Measurements from ENCODE around the gene PPP3CA.
"Not testable (repeated sequence)": the region's sequence is repeated elsewhere in the genome, so short reads cannot be mapped to it uniquely, and the experiment has no call there.

PPP3CA gene

GRCh38 chr4:101035487-101035886 is 311.8 kb downstream of the PPP3CA start:
- no peak for DNase-seq

GRCh38 chr4:101033986-101034385 is 313.3 kb downstream of the PPP3CA start:
- no peak for DNase-seq

GRCh38 chr4:101032541-101032940 is 314.8 kb downstream of the PPP3CA start:
- DNase-seq: no peak

- DNase-seq: no peak
Observed at GRCh38 chr4:101031971-101032370, 315.4 kb downstream of the PPP3CA start.

GRCh38 chr4:101028886-101029285 is 318.4 kb downstream of the PPP3CA start:
- no peak for DNase-seq

GRCh38 chr4:101027721-101028120 is 319.6 kb downstream of the PPP3CA start:
- DNase-seq: no peak

GRCh38 chr4:101025755-101026154 is 321.6 kb downstream of the PPP3CA start:
- no peak for DNase-seq

- DNase-seq: no peak
Observed at GRCh38 chr4:101022151-101023024, 324.9 kb downstream of the PPP3CA start.

- DNase-seq: peak; percentile 15
Observed at GRCh38 chr4:101020956-101021355, 326.4 kb downstream of the PPP3CA start.

GRCh38 chr4:101019941-101020401 is 327.4 kb downstream of the PPP3CA start:
- DNase-seq: peak; percentile 9

- no peak for DNase-seq
Observed at GRCh38 chr4:101019313-101019712, 328.0 kb downstream of the PPP3CA start.

GRCh38 chr4:101018836-101019235 is 328.5 kb downstream of the PPP3CA start:
- DNase-seq: no peak

GRCh38 chr4:101014417-101014816 is 332.9 kb downstream of the PPP3CA start:
- no peak for DNase-seq

GRCh38 chr4:101010987-101011386 is 336.3 kb downstream of the PPP3CA start:
- no peak for DNase-seq

GRCh38 chr4:101009471-101009870 is 337.9 kb downstream of the PPP3CA start:
- DNase-seq: no peak

- no peak for DNase-seq
Observed at GRCh38 chr4:101008503-101008902, 338.8 kb downstream of the PPP3CA start.

GRCh38 chr4:101005659-101006058 is 341.7 kb downstream of the PPP3CA start:
- DNase-seq: no peak

GRCh38 chr4:101000496-101000895 is 346.8 kb downstream of the PPP3CA start:
- no peak for DNase-seq

GRCh38 chr4:100995671-100996070 is 351.7 kb downstream of the PPP3CA start:
- DNase-seq: no peak

GRCh38 chr4:100995002-100995401 is 352.3 kb downstream of the PPP3CA start:
- DNase-seq: not testable (repeated sequence)

- DNase-seq: not testable (repeated sequence)
Observed at GRCh38 chr4:100991332-100992069, 355.8 kb downstream of the PPP3CA start.

- no peak for DNase-seq
Observed at GRCh38 chr4:100989401-100989800, 357.9 kb downstream of the PPP3CA start.

GRCh38 chr4:100988876-100989275 is 358.4 kb downstream of the PPP3CA start:
- DNase-seq: no peak

GRCh38 chr4:100986360-100986868 is 360.9 kb downstream of the PPP3CA start:
- DNase-seq: no peak
